IMR-90 (cell line): ENCODE measurements around the gene SPEM1. TPM values are rescaled to one million over a fixed set of nuclear protein-coding genes. Genes with fewer than 3 reads are reported as not detected.

Experiments used
- ATAC-seq: fragments of 200-7000 bp; cut with Tn5 transposase; 2 replicates; pipeline ENCODE4 v1.9.1; 2020; ENCODE audit warnings: low read depth, mild to moderate bottlenecking, moderate library complexity
- BruUV-seq: library from RNA; stranded (reverse); fragments of 400-500 nt; replicated peaks from 2 replicates; lab custom pipeline; 2021; lab: Mats Ljungman, UMichigan
- CTCF ChIA-PET: fragments of 300-600 bp; formaldehyde crosslinking; extraction: SDS; loops from one replicate; lab custom pipeline; 2021; ENCODE audit warnings: antibody characterized with exemption; lab: Yijun Ruan, JAX
- POLR2A ChIA-PET: fragments of 300-600 bp; sonication (Branson Sonifier 250); formaldehyde crosslinking; loops from one replicate; lab custom pipeline; 2022; ENCODE audit warnings: antibody characterized with exemption; ENCODE audit not compliant: unreplicated experiment; lab: Charles Lee
- DNase-seq: peaks from one replicate; pipeline ENCODE4 v3.0.0; 2013
- H2AFZ ChIP-seq: replicated peaks from 2 replicates; pipeline ENCODE3; 2013; ENCODE audit warnings: low read length, mild to moderate bottlenecking; ENCODE audit not compliant: poor library complexity
- H2AK5ac ChIP-seq: 2 replicates; pipeline ENCODE4 v1.6.1; 2013; ENCODE audit warnings: low read depth, low read length, inconsistent platforms
- H2AK9ac ChIP-seq: replicated peaks from 2 replicates; pipeline ENCODE3; 2013; ENCODE audit warnings: mild to moderate bottlenecking, low read depth, low read length, moderate library complexity; ENCODE audit not compliant: poor library complexity
- H2BK120ac ChIP-seq: 2 replicates; pipeline ENCODE4 v1.6.1; 2013; ENCODE audit warnings: low read depth, low read length, inconsistent platforms
- H2BK15ac ChIP-seq: 3 replicates; pipeline ENCODE4 v1.6.1; 2013; ENCODE audit warnings: low read depth, low read length, inconsistent platforms
- H2BK20ac ChIP-seq: 2 replicates; pipeline ENCODE4 v1.6.1; 2013; ENCODE audit warnings: low read depth, mild to moderate bottlenecking, inconsistent platforms, low read length, moderate library complexity
- H2BK5ac ChIP-seq: 2 replicates; pipeline ENCODE4 v1.6.1; 2013; ENCODE audit warnings: mild to moderate bottlenecking, low read depth, low read length, inconsistent platforms; ENCODE audit not compliant: poor library complexity, severe bottlenecking
- H3K14ac ChIP-seq: replicated peaks from 2 replicates; pipeline ENCODE4 v1.6.1; 2013; ENCODE audit warnings: low read depth, low read length, inconsistent platforms
- H3K18ac ChIP-seq: 2 replicates; pipeline ENCODE4 v1.6.1; 2013; ENCODE audit warnings: low read depth, low read length, control low read depth
- H3K23ac ChIP-seq: 2 replicates; pipeline ENCODE4 v1.6.1; 2013; ENCODE audit warnings: low read depth, low read length, inconsistent platforms
- H3K27ac ChIP-seq: 2 replicates; pipeline ENCODE4 v1.5.1; 2013; ENCODE audit warnings: mild to moderate bottlenecking, control low read depth, low read length; ENCODE audit not compliant: insufficient read depth
- H3K27me3 ChIP-seq: 2 replicates; pipeline ENCODE4 v1.6.1; 2013; ENCODE audit warnings: low read length; ENCODE audit not compliant: control insufficient read depth, insufficient read depth
- H3K36me3 ChIP-seq: 2 replicates; pipeline ENCODE4 v1.6.1; 2013; ENCODE audit warnings: low read length, mixed read lengths; ENCODE audit not compliant: control insufficient read depth, insufficient read depth
- H3K4ac ChIP-seq: 2 replicates; pipeline ENCODE4 v1.6.1; 2013; ENCODE audit warnings: low read depth, low read length, inconsistent platforms
- H3K4me1 ChIP-seq: 2 replicates; pipeline ENCODE4 v1.6.1; 2013; ENCODE audit warnings: low read length, mixed read lengths; ENCODE audit not compliant: control insufficient read depth, insufficient read depth
- H3K4me2 ChIP-seq: 2 replicates; pipeline ENCODE4 v1.6.1; 2013; ENCODE audit warnings: low read depth, mild to moderate bottlenecking, control low read depth, low read length, moderate library complexity
- H3K4me3 ChIP-seq: 2 replicates; pipeline ENCODE4 v1.5.1; 2013; ENCODE audit warnings: low read depth, mild to moderate bottlenecking, control low read depth, low read length, moderate library complexity; ENCODE audit not compliant: insufficient read depth
- H3K56ac ChIP-seq: 2 replicates; pipeline ENCODE4 v1.6.1; 2013; ENCODE audit warnings: low read length, inconsistent platforms; ENCODE audit not compliant: insufficient read depth; ENCODE audit errors: extremely low read depth
- H3K79me1 ChIP-seq, 2 experiments: 2 replicates each; pipeline ENCODE4 v1.6.1; 2013; ENCODE audit warnings: low read length in 2 of 2, inconsistent platforms in 1 of 2, low read depth in 1 of 2
- H3K9ac ChIP-seq: 2 replicates; pipeline ENCODE4 v1.6.1; 2013; ENCODE audit warnings: low read depth, low read length, control low read depth
- H3K9me1 ChIP-seq: 2 replicates; pipeline ENCODE4 v1.6.1; 2013; ENCODE audit warnings: low read length, inconsistent platforms; ENCODE audit not compliant: insufficient read depth
- H3K9me3 ChIP-seq: 2 replicates; pipeline ENCODE4 v1.6.1; 2013; ENCODE audit warnings: low read length; ENCODE audit not compliant: control insufficient read depth, insufficient read depth
- H4K20me1 ChIP-seq: 2 replicates; pipeline ENCODE4 v1.6.1; 2013; ENCODE audit warnings: low read length, inconsistent platforms; ENCODE audit not compliant: insufficient read depth
- H4K5ac ChIP-seq: 2 replicates; pipeline ENCODE4 v1.6.1; 2013; ENCODE audit warnings: mild to moderate bottlenecking, low read depth, low read length, control low read depth
- H4K8ac ChIP-seq, 2 experiments: 2 replicates each; pipeline ENCODE4 v1.6.1; 2013; ENCODE audit warnings: low read depth in 2 of 2, low read length in 2 of 2, control low read depth in 1 of 2, inconsistent platforms in 1 of 2
- H4K91ac ChIP-seq: 2 replicates; pipeline ENCODE4 v1.6.1; 2013; ENCODE audit warnings: low read depth, low read length, inconsistent platforms; ENCODE audit not compliant: insufficient read depth
- BHLHE40 ChIP-seq: fragments of 150-350 bp; IDR thresholded peaks from 2 replicates; pipeline ENCODE4 v1.6.1; 2016; ENCODE audit warnings: mild to moderate bottlenecking, low read depth, low read length
- CTCF ChIP-seq: conservative IDR thresholded peaks from 2 replicates; pipeline ENCODE4 v1.5.1; 2012; ENCODE audit warnings: mild to moderate bottlenecking, low read depth, low read length, improper control_type of control experiment
- FOS ChIP-seq: fragments of 150-350 bp; IDR thresholded peaks from 2 replicates; pipeline ENCODE4 v1.6.1; 2016; ENCODE audit warnings: low read depth, low read length
- MXI1 ChIP-seq: IDR thresholded peaks from 2 replicates; pipeline ENCODE4 v1.6.1; 2012; ENCODE audit warnings: low read depth, mild to moderate bottlenecking, low read length, moderate library complexity, borderline replicate concordance
- POLR2A ChIP-seq: IDR thresholded peaks from 2 replicates; pipeline ENCODE4 v1.6.1; 2012; ENCODE audit warnings: mild to moderate bottlenecking, low read depth, low read length
- USF2 ChIP-seq: fragments of 150-350 bp; IDR thresholded peaks from 2 replicates; pipeline ENCODE4 v1.6.1; 2017; ENCODE audit warnings: mild to moderate bottlenecking, antibody characterized with exemption, low read length, low read depth
- WGBS, 2 experiments: methylation state at CpG; one replicate each; pipeline versions ENCODE4 v1.1.5 to v1.1.7; 2013; ENCODE audit warnings: missing lambda C conversion rate in 2 of 2; ENCODE audit not compliant: insufficient read length in 1 of 2; ENCODE audit errors: extremely low coverage in 2 of 2; 5-methylcytosine and 5-hydroxymethylcytosine counted together
- dilution Hi-C: fragments of 300-500 bp; cut with HindIII; formaldehyde crosslinking; loops from one replicate; pipeline ENCODE4 v1.14.3; 2018; ENCODE audit warnings: low sequenced_read_pairs; ENCODE audit not compliant: unreplicated experiment
- in situ Hi-C: fragments of 300-500 bp; cut with MboI; formaldehyde crosslinking; loops from 3 replicates; pipeline ENCODE4 v1.14.3; 2019; ENCODE audit warnings: low sequenced_read_pairs, inconsistent platforms, mixed read lengths
- intact Hi-C: fragments of 100-400 bp; cut with micrococcal nuclease; formaldehyde crosslinking; loops from 2 replicates; pipeline ENCODE4 v1.10.0; 2022
- polyA plus RNA-seq, 3 experiments: library from polyadenylated mRNA; depleted of rRNA; stranded (reverse); fragments of >200 nt; gene quantifications; 2 replicates each; pipeline ENCODE4 v1.2.3, GENCODE V29; 2012; ENCODE audit warnings: low replicate concordance in 1 of 3
- total RNA-seq: library from RNA; depleted of rRNA; stranded (reverse); fragments of >200 nt; gene quantifications from 2 replicates; pipeline ENCODE4 v1.2.3, GENCODE V29; 2012

The SPEM1 gene
- total and polyA plus RNA-seq, 2 of the 4 experiments (the other 2 are of a cell fraction) = not detected

- peak within 1 kb of the TSS; percentile 72 for H2BK5ac ChIP-seq
- peaks cover 7% of the 10 kb centered on the region for H4K20me1 ChIP-seq
- peak; percentile 99 for DNase-seq
- intact Hi-C loops = loop anchor here (1.0 to 2.0 kb wide), 4 partner anchors 33 to 157 kb away; partner anchors contain the start of genes POLR2A and SENP3
- no peaks in the 10 kb centered on the region for H3K9me1 ChIP-seq
- H3K9ac ChIP-seq = peak within 1 kb of the TSS; percentile 90
- WGBS, 2 experiments = 0% methylated on average over 15 of the region's 49 CpGs; no CpG with 5 or more reads in 1 of the 2 experiments
- H3K79me1 ChIP-seq = peaks cover 11 to 54% of the 10 kb centered on the region in 2 experiments
- H2BK120ac ChIP-seq = peak within 1 kb of the TSS; percentile 55
- peak within 1 kb of the TSS; percentile 100 for H2AFZ ChIP-seq
- BruUV-seq = no TSS peak
- peaks cover 9% of the 10 kb centered on the region for H3K4me1 ChIP-seq
- H2AK9ac ChIP-seq = peak within 1 kb of the TSS; percentile 100
- no peak within 1 kb of the TSS for H2BK15ac ChIP-seq
- peak within 1 kb of the TSS; percentile 91 for H3K23ac ChIP-seq
- peak within 1 kb of the TSS; percentile 95 for H3K4me2 ChIP-seq
- TF ChIP-seq POLR2A (peak; percentile 57; the same call in 1 of the 2 replicates), USF2 (0 out of 2 replicates have a peak, but pooled peaks have one; percentile 20), CTCF (no peak), BHLHE40 (peak; percentile 31; the same call in 1 of the 2 replicates), FOS (peak; percentile 33; the same call in 1 of the 2 replicates), MXI1 (no peak)
- H3K56ac ChIP-seq = peak within 1 kb of the TSS; percentile 64; the same call in 1 of the 2 replicates
- peak; percentile 80 for ATAC-seq
- H3K4ac ChIP-seq = peak within 1 kb of the TSS; percentile 86
- no peak within 1 kb of the TSS for H2BK20ac ChIP-seq
- H3K36me3 ChIP-seq = peaks cover 7% of the 10 kb centered on the region; the same call in 1 of the 2 replicates
- peak within 1 kb of the TSS; percentile 94 for H3K14ac ChIP-seq
- H3K18ac ChIP-seq = peak within 1 kb of the TSS; percentile 45; the same call in 1 of the 2 replicates
- in situ Hi-C loops = no loop called here
- ChIA-PET POLR2A (interaction anchor here (0.6 to 1.7 kb wide), 8 partner anchors 9 to 1941 kb away, joined by 3 to 9 read pairs (median 4); partner anchors contain the start of gene PLSCR3), CTCF (interaction anchor here (0.8 kb wide), 1 partner anchor 32 kb away, joined by 4 read pairs; the partner anchor contains the start of gene TMEM102)
- peak within 1 kb of the TSS; percentile 82 for H2AK5ac ChIP-seq
- peak within 1 kb of the TSS; percentile 75 for H3K27ac ChIP-seq
- H4K8ac ChIP-seq = peak within 1 kb of the TSS; percentile 63 to 90
- H4K5ac ChIP-seq = peak within 1 kb of the TSS; percentile 50; the same call in 1 of the 2 replicates
- dilution Hi-C loops = no loop called here
- H4K91ac ChIP-seq = peak within 1 kb of the TSS; percentile 80
- H3K9me3 ChIP-seq = no peaks in the 10 kb centered on the region
- no peaks in the 10 kb centered on the region for H3K27me3 ChIP-seq
- peak within 1 kb of the TSS; percentile 94 for H3K4me3 ChIP-seq
Measured at GRCh38 chr17:7403977-7404736, 16.0 kb upstream of the SPEM1 start, which contains the start of gene TMEM256. TSS of gene TMEM256 (minus strand) at chr17:7404097. CDS start at chr17:7404084, 13 bp downstream.
